ENCODE results near the gene PIK3R2. TPM values are rescaled to one million over a fixed set of nuclear protein-coding genes. Genes with fewer than 3 reads are reported as not detected.
"Not testable (repeated sequence)": the region's sequence is repeated elsewhere in the genome, so short reads cannot be mapped to it uniquely, and the experiment has no call there.

PIK3R2 gene
- total RNA-seq, 1 donor from 2014 or later, result 1.6 TPM

GRCh38 chr19:18155095-18156087, 2.4 kb downstream of the PIK3R2 start:
- DNase-seq (ENCODE audit: low read depth in 2 of 2), result no peak

- DNase-seq (ENCODE audit: low read depth in 2 of 2), result no peak
These were observed 3.3 kb downstream of the PIK3R2 start for GRCh38 chr19:18156268-18156667.

GRCh38 chr19:18156841-18157464, 4.0 kb downstream of the PIK3R2 start:
- DNase-seq (ENCODE audit: low read depth in 2 of 2), result peak; percentile 85 to 88

- DNase-seq (ENCODE audit: low read depth in 2 of 2), result no peak
These were observed 4.6 kb downstream of the PIK3R2 start for GRCh38 chr19:18157465-18158063.

GRCh38 chr19:18158467-18158866, 5.5 kb downstream of the PIK3R2 start:
- no peak for DNase-seq (ENCODE audit: low read depth in 2 of 2)

GRCh38 chr19:18159059-18159616, 6.2 kb downstream of the PIK3R2 start:
- not testable (repeated sequence) for DNase-seq (ENCODE audit: low read depth in 2 of 2)

- DNase-seq (ENCODE audit: low read depth in 2 of 2), result no peak
These were observed 6.8 kb downstream of the PIK3R2 start for GRCh38 chr19:18159810-18160209.

- DNase-seq (ENCODE audit: low read depth in 2 of 2), result no peak
These were observed 7.6 kb downstream of the PIK3R2 start for GRCh38 chr19:18160493-18160970.

GRCh38 chr19:18160971-18161635, 8.1 kb downstream of the PIK3R2 start:
- peak; percentile 59 to 72 for DNase-seq (ENCODE audit: low read depth in 2 of 2)

- DNase-seq (ENCODE audit: low read depth in 2 of 2), result no peak
These were observed 8.7 kb downstream of the PIK3R2 start for GRCh38 chr19:18161636-18162002.

- DNase-seq (ENCODE audit: low read depth in 2 of 2), result no peak
These were observed 11.1 kb downstream of the PIK3R2 start for GRCh38 chr19:18164072-18164471.

- DNase-seq (ENCODE audit: low read depth in 2 of 2), result no peak
These were observed 13.0 kb downstream of the PIK3R2 start for GRCh38 chr19:18165794-18166544.

GRCh38 chr19:18167011-18167410, 14.0 kb downstream of the PIK3R2 start:
- no peak for DNase-seq (ENCODE audit: low read depth in 2 of 2)

GRCh38 chr19:18167975-18168645, 15.1 kb downstream of the PIK3R2 start:
- DNase-seq (ENCODE audit: low read depth in 2 of 2), result peak; percentile 47 to 55

GRCh38 chr19:18168673-18169381, 15.9 kb downstream of the PIK3R2 start:
- DNase-seq (ENCODE audit: low read depth in 2 of 2), result no peak

GRCh38 chr19:18170714-18171255, 17.8 kb downstream of the PIK3R2 start:
- no peak for DNase-seq (ENCODE audit: low read depth in 2 of 2)

- DNase-seq (ENCODE audit: low read depth in 2 of 2), result no peak
These were observed 18.8 kb downstream of the PIK3R2 start for GRCh38 chr19:18171605-18172327.

GRCh38 chr19:18172331-18173053, 19.5 kb downstream of the PIK3R2 start:
- DNase-seq (ENCODE audit: low read depth in 2 of 2), result no peak

Data from lung microvascular endothelial cell (primary cell).